GM10266 (cell line): ENCODE results near the gene CEP164.

Experiments
- DNase-seq: peaks from one replicate; pipeline ENCODE4 v3.0.0; 2012; ENCODE audit errors: extremely low spot score
- TF ChIP-seq, protein P1 (sequence below): IDR thresholded peaks from 2 replicates; pipeline ENCODE4 v1.5.1; 2012; ENCODE audit warnings: mild to moderate bottlenecking, low read depth; ENCODE audit not compliant: control insufficient read depth, insufficient read depth; ENCODE audit errors: missing control alignments

CEP164 gene

GRCh38 chr11:117366248-117366647 is 38.6 kb downstream of the CEP164 start:
- TF ChIP-seq, protein P1, sequence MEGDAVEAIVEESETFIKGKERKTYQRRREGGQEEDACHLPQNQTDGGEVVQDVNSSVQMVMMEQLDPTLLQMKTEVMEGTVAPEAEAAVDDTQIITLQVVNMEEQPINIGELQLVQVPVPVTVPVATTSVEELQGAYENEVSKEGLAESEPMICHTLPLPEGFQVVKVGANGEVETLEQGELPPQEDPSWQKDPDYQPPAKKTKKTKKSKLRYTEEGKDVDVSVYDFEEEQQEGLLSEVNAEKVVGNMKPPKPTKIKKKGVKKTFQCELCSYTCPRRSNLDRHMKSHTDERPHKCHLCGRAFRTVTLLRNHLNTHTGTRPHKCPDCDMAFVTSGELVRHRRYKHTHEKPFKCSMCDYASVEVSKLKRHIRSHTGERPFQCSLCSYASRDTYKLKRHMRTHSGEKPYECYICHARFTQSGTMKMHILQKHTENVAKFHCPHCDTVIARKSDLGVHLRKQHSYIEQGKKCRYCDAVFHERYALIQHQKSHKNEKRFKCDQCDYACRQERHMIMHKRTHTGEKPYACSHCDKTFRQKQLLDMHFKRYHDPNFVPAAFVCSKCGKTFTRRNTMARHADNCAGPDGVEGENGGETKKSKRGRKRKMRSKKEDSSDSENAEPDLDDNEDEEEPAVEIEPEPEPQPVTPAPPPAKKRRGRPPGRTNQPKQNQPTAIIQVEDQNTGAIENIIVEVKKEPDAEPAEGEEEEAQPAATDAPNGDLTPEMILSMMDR: no peak
- DNase-seq: no peak

GRCh38 chr11:117366875-117367274 is 39.2 kb downstream of the CEP164 start:
- TF ChIP-seq, protein P1: no peak
- DNase-seq: no peak

DNA sequence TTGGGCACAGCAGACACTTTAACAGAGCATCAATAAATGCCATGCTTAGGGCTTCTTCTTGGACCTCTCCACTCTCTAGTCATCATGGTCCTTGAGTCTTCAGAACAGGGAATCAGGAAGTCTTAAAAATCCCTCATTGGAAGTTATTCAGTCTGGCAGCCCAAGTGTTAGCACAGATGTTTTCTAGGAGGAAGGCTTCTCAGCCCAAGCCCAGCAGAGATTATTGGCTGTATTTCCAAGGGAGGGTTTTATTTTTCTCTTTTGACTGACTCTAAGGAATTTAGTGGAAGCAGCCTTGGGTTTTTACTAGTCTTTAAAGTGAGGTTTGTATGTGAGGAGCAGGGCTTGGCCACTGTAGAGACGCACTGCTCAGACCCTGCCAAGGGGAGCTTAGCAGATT is 41.9 kb downstream of the CEP164 start:
- TF ChIP-seq, protein P1: no peak
- DNase-seq: no peak

DNA sequence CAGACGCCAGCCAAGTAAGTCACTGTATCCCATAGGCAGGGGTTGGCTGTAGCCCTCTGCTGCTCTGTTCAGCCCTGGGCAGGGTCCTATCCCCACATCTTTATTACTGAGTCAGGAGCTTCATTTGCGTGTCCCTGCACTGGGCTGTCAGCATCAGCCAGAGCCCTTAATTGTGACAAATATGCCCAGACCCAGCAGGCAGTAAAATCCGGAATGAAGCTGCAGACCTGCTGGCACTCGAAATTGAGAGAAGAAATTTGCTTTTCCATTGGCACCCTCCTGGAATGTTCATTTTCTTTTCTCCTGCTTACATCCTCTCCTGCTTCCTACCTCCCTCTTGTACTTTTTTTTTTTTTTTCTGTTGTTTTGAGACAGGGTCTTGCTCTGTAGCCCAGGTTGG is 43.8 kb downstream of the CEP164 start:
- TF ChIP-seq, protein P1: no peak
- no peak for DNase-seq

DNA sequence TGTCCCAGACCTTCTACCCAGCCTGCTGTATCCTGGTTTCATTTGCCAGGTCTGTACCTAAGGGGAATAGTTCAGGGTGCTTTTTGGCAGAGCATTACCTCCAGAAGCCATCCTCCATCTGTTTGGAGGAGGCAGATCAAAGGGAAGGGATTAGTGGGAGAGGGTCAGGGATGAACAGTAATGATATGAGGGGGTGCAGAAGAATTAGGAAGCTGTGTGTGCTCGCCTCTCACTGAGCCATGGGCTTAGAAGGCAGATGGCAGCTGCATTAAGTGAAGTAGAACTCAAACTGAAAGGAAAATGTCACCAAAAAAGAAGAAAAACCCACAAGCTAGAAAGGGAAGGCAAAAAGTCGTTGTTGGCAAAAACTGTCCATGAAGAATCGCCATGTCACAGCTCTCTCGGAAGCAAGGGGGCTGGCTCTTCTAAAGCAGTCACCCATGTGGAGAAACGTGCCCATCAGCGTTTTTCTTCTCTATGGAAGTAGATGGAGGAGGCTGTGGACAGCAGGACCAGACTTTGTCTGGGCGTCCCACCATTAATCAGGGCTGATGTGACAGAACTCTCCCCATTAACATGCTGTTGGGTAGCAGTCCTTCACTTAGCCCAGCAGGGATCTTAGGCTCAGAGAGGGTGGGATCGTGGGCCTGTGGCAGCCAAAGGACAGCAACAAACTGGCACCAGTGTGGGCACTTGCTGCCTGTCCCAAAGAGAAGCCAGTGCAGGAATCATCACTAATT is 46.8 kb downstream of the CEP164 start:
- no peak for DNase-seq
- TF ChIP-seq, protein P1: no peak

DNA sequence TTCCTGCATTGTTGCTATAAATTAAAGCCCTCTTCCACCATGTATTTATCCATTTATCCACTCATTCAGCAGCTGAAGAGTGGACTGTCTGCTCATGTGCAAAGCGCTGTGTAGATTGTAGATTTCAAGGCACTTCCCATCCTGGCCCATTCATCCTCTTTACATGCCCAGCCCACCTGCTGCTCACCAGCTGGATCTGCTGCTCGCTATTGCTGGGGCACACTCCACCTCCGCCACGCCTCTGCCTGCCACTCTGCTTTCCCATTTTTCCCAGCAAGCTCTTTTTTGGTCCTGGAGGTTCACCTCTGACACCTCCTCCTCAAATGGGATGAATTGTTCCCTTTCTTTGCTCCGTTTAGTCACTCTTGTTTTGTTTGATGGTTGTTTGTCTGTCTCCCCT is 48.3 kb downstream of the CEP164 start:
- no peak for DNase-seq
- TF ChIP-seq, protein P1: no peak

- no peak for DNase-seq
- TF ChIP-seq, protein P1: no peak
Observed at GRCh38 chr11:117376517-117376916, 48.9 kb downstream of the CEP164 start.
